Endodermal cell (in vitro differentiated cells): Measurements from ENCODE around the gene BMPR1B. TPM values are rescaled to one million over a fixed set of nuclear protein-coding genes. Genes with fewer than 3 reads are reported as not detected.

Experiments
- DNase-seq: peaks from one replicate; pipeline ENCODE4 v3.0.0-alpha.2; 2017
- H3K27ac ChIP-seq: 2 replicates; pipeline ENCODE4 v1.5.1; 2013; ENCODE audit warnings: mild to moderate bottlenecking, low read depth, low read length, moderate library complexity
- H3K27me3 ChIP-seq: 2 replicates; pipeline ENCODE4 v1.6.1; 2013; ENCODE audit warnings: mild to moderate bottlenecking, low read length, moderate library complexity; ENCODE audit not compliant: insufficient read depth, control insufficient read depth, poor library complexity, severe bottlenecking
- H3K36me3 ChIP-seq: 2 replicates; pipeline ENCODE4 v1.7.0; 2013; ENCODE audit warnings: mild to moderate bottlenecking, low read length, moderate library complexity; ENCODE audit not compliant: control insufficient read depth, insufficient read depth
- H3K4me1 ChIP-seq: one replicate; pipeline ENCODE4 v1.7.0; 2013; ENCODE audit warnings: low read length; ENCODE audit not compliant: control insufficient read depth, insufficient read depth
- H3K4me3 ChIP-seq: 2 replicates; pipeline ENCODE4 v1.5.1; 2013; ENCODE audit warnings: mild to moderate bottlenecking, low read length, moderate library complexity
- H3K9ac ChIP-seq: 2 replicates; pipeline ENCODE4 v1.6.1; 2013; ENCODE audit warnings: mild to moderate bottlenecking, low read length, moderate library complexity; ENCODE audit not compliant: poor library complexity, severe bottlenecking; ENCODE audit errors: extremely low read depth
- H3K9me3 ChIP-seq: 2 replicates; pipeline ENCODE4 v1.6.1; 2013; ENCODE audit warnings: mild to moderate bottlenecking, low read length, moderate library complexity; ENCODE audit not compliant: control insufficient read depth
- H3K27ac Mint-ChIP-seq: 2 replicates; pipeline ENCODE4 v1.8.0; 2020; ENCODE audit warnings: mixed read lengths
- H3K27me3 Mint-ChIP-seq: 2 replicates; pipeline ENCODE4 v1.8.0; 2021; ENCODE audit warnings: mild to moderate bottlenecking, mixed read lengths; ENCODE audit not compliant: insufficient read depth
- H3K36me3 Mint-ChIP-seq: 2 replicates; pipeline ENCODE4 v1.8.0; 2020; ENCODE audit warnings: low read depth, mixed read lengths
- H3K4me1 Mint-ChIP-seq: 2 replicates; pipeline ENCODE4 v1.8.0; 2020; ENCODE audit warnings: mixed read lengths
- H3K4me3 Mint-ChIP-seq: 2 replicates; pipeline ENCODE4 v1.8.0; 2020; ENCODE audit warnings: mild to moderate bottlenecking, moderate library complexity, mixed read lengths
- H3K9me3 Mint-ChIP-seq: 2 replicates; pipeline ENCODE4 v1.8.0; 2020; ENCODE audit warnings: mild to moderate bottlenecking, mixed read lengths
- CTCF ChIP-seq: fragments of 200-600 bp; sonication (generic); conservative IDR thresholded peaks from 2 replicates; pipeline ENCODE4 v1.5.0; 2021; ENCODE audit warnings: antibody characterized with exemption, mild to moderate bottlenecking
- WGBS, 2 experiments: methylation state at CpG; one replicate each; pipeline versions ENCODE4 v1.1.5 to v1.1.7; 2013; ENCODE audit warnings: missing lambda C conversion rate in 2 of 2, mixed read lengths in 1 of 2; ENCODE audit not compliant: insufficient coverage in 1 of 2, insufficient read length in 1 of 2; 5-methylcytosine and 5-hydroxymethylcytosine counted together
- total RNA-seq, 2 donors: library from RNA; stranded (reverse); fragmentation: NEBNext Ultra II Directional in 1 of 2; extraction: Animal tissue kit (Norgen Biotek cat#: 25700) in 1 of 2; gene quantifications; 2 replicates in 1 of 2; 3 replicates in 1 of 2; pipeline ENCODE4 v1.2.1, GENCODE V29; 2021

Gene BMPR1B
- total RNA-seq, 2 donors from 2014 or later = 2.8 to 3.6 TPM

GRCh38 chr4:94933799-94934198, 176.0 kb downstream of the BMPR1B start:
- peaks cover 54% of the 10 kb centered on the region for H3K4me1 Mint-ChIP-seq
- no peak overlapping the region for H3K4me3 ChIP-seq
- H3K27ac Mint-ChIP-seq = no peak overlapping the region
- no peaks in the 10 kb centered on the region for H3K9me3 Mint-ChIP-seq
- no peak overlapping the region for H3K4me3 Mint-ChIP-seq
- H3K27ac ChIP-seq = no peak overlapping the region
- no peak for DNase-seq
- TF ChIP-seq CTCF = no peak
- no peaks in the 10 kb centered on the region for H3K27me3 Mint-ChIP-seq
- no peaks in the 10 kb centered on the region for H3K9me3 ChIP-seq
- no peaks in the 10 kb centered on the region for H3K36me3 Mint-ChIP-seq
- H3K36me3 ChIP-seq = no peaks in the 10 kb centered on the region
- no peaks in the 10 kb centered on the region for H3K27me3 ChIP-seq
- H3K4me1 ChIP-seq = peaks cover 13% of the 10 kb centered on the region
- 93 to 100% methylated on average over 2 to 4 of the region's 4 CpGs for WGBS, 2 experiments
- H3K9ac ChIP-seq = no peak overlapping the region

GRCh38 chr4:94934201-94934600, 176.4 kb downstream of the BMPR1B start:
- DNase-seq = no peak
- Mint-ChIP-seq H3K36me3 (no peaks in the 10 kb centered on the region), H3K27ac (no peak overlapping the region), H3K9me3 (no peaks in the 10 kb centered on the region), H3K27me3 (no peaks in the 10 kb centered on the region), H3K4me1 (peaks cover 51% of the 10 kb centered on the region), H3K4me3 (no peak overlapping the region)
- Histone ChIP-seq H3K27ac (no peak overlapping the region), H3K9me3 (no peaks in the 10 kb centered on the region), H3K4me3 (no peak overlapping the region), H3K9ac (no peak overlapping the region), H3K4me1 (peaks cover 13% of the 10 kb centered on the region), H3K27me3 (no peaks in the 10 kb centered on the region), H3K36me3 (no peaks in the 10 kb centered on the region)
- no peak for TF ChIP-seq CTCF
- WGBS, 2 experiments = 85 to 92% methylated on average over 4 to 5 of the region's 5 CpGs

- Histone ChIP-seq H3K9me3 (no peaks in the 10 kb centered on the region), H3K4me3 (no peak overlapping the region), H3K36me3 (no peaks in the 10 kb centered on the region), H3K27me3 (no peaks in the 10 kb centered on the region), H3K4me1 (peaks cover 16% of the 10 kb centered on the region), H3K9ac (no peak overlapping the region), H3K27ac (no peak overlapping the region)
- Mint-ChIP-seq H3K4me1 (peaks cover 45% of the 10 kb centered on the region), H3K9me3 (no peaks in the 10 kb centered on the region), H3K36me3 (no peaks in the 10 kb centered on the region), H3K27ac (no peak overlapping the region), H3K27me3 (no peaks in the 10 kb centered on the region), H3K4me3 (no peak overlapping the region)
- no peak for DNase-seq
- TF ChIP-seq CTCF = no peak
Observed at GRCh38 chr4:94934864-94935263, 177.1 kb downstream of the BMPR1B start.
